ENCODE results near the gene ADAMTS3. TPM values are rescaled to one million over a fixed set of nuclear protein-coding genes. Genes with fewer than 3 reads are reported as not detected.

ADAMTS3 gene
- total RNA-seq, 1 donor from 2014 or later, result 1.1 TPM

GRCh38 chr4:72286910-72287309 is 282.1 kb downstream of the ADAMTS3 start:
- H3K9me3 ChIP-seq, result no peaks in the 10 kb centered on the region
- no peaks in the 10 kb centered on the region for H3K27me3 ChIP-seq (ENCODE audit: low read depth)
- H3K4me3 ChIP-seq, result no peak overlapping the region
- H3K27ac ChIP-seq, result no peak overlapping the region
- intact Hi-C loops (cut with DNase I), result no loop called here
- no peaks in the 10 kb centered on the region for H3K36me3 ChIP-seq
- ATAC-seq, result no peak
- no peak for TF ChIP-seq CTCF (IDR thresholded peaks at IDR 0.05)
- no peak for DNase-seq
- no peaks in the 10 kb centered on the region for H3K4me1 ChIP-seq

- DNase-seq (no peak), ATAC-seq (no peak)
- no peaks in the 10 kb centered on the region for H3K4me1 ChIP-seq
- no peaks in the 10 kb centered on the region for H3K9me3 ChIP-seq
- no peaks in the 10 kb centered on the region for H3K27me3 ChIP-seq (ENCODE audit: low read depth)
- intact Hi-C loops (cut with DNase I), result no loop called here
- no peaks in the 10 kb centered on the region for H3K36me3 ChIP-seq
- H3K27ac ChIP-seq, result no peak overlapping the region
- no peak overlapping the region for H3K4me3 ChIP-seq
- no peak for TF ChIP-seq CTCF (IDR thresholded peaks at IDR 0.05)
Observed at GRCh38 chr4:72286185-72286584, 282.8 kb downstream of the ADAMTS3 start.

DNA sequence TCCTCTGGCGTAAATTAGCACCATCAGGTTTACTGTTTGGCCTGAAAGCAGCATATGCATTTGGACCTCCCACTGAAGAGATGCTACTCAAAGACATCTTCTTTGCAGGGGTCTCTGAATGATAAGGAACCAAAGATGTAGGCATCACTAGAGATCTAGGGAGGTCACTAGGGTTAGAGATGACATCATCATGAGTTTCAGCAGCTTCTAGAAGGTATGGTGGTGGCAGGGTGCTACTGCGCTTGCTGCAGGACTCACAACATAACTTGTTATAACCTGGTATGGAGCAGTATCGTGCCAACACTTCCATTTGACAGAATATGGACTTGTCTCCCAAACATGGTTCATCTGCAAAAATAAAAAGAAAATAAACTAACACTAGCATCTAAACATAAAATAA is 285.7 kb downstream of the ADAMTS3 start:
- Histone ChIP-seq H3K27ac (no peak overlapping the region), H3K4me1 (no peaks in the 10 kb centered on the region), H3K27me3 (ENCODE audit: low read depth) (no peaks in the 10 kb centered on the region), H3K36me3 (no peaks in the 10 kb centered on the region), H3K9me3 (no peaks in the 10 kb centered on the region), H3K4me3 (no peak overlapping the region)
- TF ChIP-seq CTCF (IDR thresholded peaks at IDR 0.05), result no peak
- DNase-seq (no peak), ATAC-seq (no peak)
- intact Hi-C loops (cut with DNase I), result no loop called here

DNA sequence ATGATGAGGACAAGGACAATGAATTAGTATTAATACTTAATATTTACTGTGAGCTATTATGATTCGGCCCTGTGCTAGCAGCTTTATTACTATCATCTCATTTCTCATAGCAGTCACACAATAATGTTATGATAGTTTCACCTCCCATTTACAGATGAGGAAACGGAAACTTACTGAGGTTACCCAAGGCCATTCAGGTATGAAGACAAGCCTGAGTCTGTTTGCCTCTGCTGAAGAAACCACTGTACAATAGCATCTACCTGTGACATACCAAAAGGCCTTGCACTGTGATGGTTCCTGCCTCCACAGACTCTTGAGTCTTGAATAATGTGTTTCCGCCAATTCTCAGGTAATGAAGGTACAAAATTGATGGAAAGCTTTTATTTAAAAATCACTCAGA is 288.8 kb downstream of the ADAMTS3 start:
- intact Hi-C loops (cut with DNase I), result no loop called here
- ATAC-seq (no peak), DNase-seq (no peak)
- Histone ChIP-seq H3K36me3 (no peaks in the 10 kb centered on the region), H3K9me3 (no peaks in the 10 kb centered on the region), H3K27ac (no peak overlapping the region), H3K27me3 (ENCODE audit: low read depth) (no peaks in the 10 kb centered on the region), H3K4me1 (no peaks in the 10 kb centered on the region), H3K4me3 (no peak overlapping the region)
- TF ChIP-seq CTCF (IDR thresholded peaks at IDR 0.05), result no peak

DNA sequence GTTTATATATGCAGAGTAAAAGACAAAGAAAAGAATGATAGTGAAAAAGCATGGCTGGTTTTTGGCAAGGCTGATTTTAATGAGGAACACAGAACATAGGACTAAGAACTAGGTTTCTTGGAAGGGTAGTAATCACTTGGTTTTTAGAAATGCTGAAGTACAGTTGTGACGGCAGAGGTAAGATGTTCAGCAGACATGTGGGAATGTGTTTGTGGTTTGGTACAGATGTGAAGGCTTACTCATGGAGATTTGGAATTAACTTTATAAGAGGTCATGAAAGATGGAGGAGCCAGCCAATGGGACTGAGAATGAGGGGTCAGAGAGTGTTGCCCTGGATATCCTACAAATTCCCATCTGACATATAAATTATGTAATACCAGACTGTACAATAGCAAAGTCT is 293.6 kb downstream of the ADAMTS3 start:
- H3K9me3 ChIP-seq, result no peaks in the 10 kb centered on the region
- intact Hi-C loops (cut with DNase I), result no loop called here
- no peaks in the 10 kb centered on the region for H3K36me3 ChIP-seq
- H3K4me1 ChIP-seq, result no peaks in the 10 kb centered on the region
- ATAC-seq (no peak), DNase-seq (no peak)
- H3K27me3 ChIP-seq (ENCODE audit: low read depth), result no peaks in the 10 kb centered on the region
- no peak overlapping the region for H3K27ac ChIP-seq
- no peak overlapping the region for H3K4me3 ChIP-seq
- no peak for TF ChIP-seq CTCF (IDR thresholded peaks at IDR 0.05)

GRCh38 chr4:72274251-72274650 is 294.8 kb downstream of the ADAMTS3 start:
- Histone ChIP-seq H3K36me3 (no peaks in the 10 kb centered on the region), H3K4me1 (no peaks in the 10 kb centered on the region), H3K9me3 (no peaks in the 10 kb centered on the region), H3K27ac (no peak overlapping the region), H3K4me3 (no peak overlapping the region), H3K27me3 (ENCODE audit: low read depth) (no peaks in the 10 kb centered on the region)
- DNase-seq (no peak), ATAC-seq (no peak)
- intact Hi-C loops (cut with DNase I), result no loop called here
- TF ChIP-seq CTCF (IDR thresholded peaks at IDR 0.05), result no peak
